Fibroblast of skin of left biceps (primary cell): ENCODE results near the gene TNFRSF19.

ENCODE experiments used
- DNase-seq, 2 experiments: peaks; one replicate each; pipeline ENCODE4 v3.0.0-alpha.2; 2013; ENCODE audit warnings: low read depth in 2 of 2

TNFRSF19 gene

GRCh38 chr13:23683084-23683483 is 112.9 kb downstream of the TNFRSF19 start:
- no peak for DNase-seq

DNA sequence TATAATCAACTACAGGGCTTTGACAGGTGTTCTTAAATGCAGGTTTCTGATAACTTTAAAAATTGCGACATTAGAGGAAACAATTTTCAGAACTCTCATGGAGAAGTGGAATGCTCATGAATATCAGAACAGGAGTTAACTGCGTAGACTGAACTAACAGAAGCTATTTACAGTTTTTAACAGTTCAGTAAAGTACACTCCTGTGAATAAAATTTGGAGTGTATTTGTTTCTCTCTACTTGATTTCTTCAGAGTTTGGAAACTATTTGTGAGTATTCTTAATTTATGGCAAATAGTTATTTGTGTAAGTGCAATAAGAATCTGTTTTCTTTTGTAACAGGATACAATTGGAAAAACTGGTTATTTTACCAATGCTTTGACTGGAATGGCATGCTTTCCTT is 114.4 kb downstream of the TNFRSF19 start:
- DNase-seq, result no peak

- no peak for DNase-seq
Measured at GRCh38 chr13:23685416-23685815, 115.2 kb downstream of the TNFRSF19 start.

- DNase-seq, result no peak
Measured at GRCh38 chr13:23686948-23687347, 116.7 kb downstream of the TNFRSF19 start.

- DNase-seq, result no peak
Measured at GRCh38 chr13:23687614-23688013, 117.4 kb downstream of the TNFRSF19 start.

DNA sequence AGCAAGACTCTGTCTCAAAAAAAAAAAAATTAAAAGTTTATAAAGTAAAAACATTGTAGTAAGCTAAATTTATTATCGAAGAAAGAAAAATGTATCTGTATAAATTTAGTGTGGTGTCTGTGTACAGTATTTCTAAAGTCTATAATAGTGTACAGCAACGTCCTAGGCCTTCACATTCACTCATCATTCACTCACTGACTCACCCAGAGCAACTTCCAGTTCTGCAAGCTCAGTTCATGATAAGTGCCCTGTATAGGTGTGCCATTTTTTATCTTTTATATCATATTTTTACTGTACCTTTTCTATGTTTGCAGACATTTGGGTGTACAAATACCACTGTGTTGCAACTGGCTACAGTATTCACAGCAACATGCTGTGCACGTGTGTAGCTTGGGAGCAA is 118.1 kb downstream of the TNFRSF19 start:
- no peak for DNase-seq

- DNase-seq, result no peak
Measured at GRCh38 chr13:23690668-23691067, 120.5 kb downstream of the TNFRSF19 start.

GRCh38 chr13:23692816-23693215 is 122.6 kb downstream of the TNFRSF19 start:
- no peak for DNase-seq

DNA sequence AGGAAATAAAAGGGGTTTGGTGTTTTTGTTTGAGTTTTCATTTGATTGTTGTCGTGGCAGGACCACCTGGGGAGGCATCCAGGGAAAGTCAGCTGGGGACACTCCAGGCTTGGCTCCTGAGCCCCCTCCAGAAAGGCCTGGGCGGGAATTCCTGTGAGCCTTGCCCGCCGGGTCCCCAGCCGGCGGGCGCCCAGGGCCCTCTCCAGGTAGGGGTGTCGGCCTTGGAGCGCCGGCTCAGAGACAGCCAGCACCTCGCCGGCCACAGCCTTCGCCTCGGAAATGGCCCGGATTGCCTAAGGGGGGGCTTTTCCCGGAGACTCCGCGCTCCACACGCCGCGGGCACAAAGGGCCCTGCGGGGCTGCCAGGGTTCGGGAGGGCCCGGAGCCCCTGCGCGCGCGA is 125.0 kb downstream of the TNFRSF19 start:
- DNase-seq, result no peak

- DNase-seq, result no peak
Measured at GRCh38 chr13:23695711-23696464, 125.7 kb downstream of the TNFRSF19 start.

- DNase-seq, result no peak
Measured at GRCh38 chr13:23696610-23697009, 126.4 kb downstream of the TNFRSF19 start.

GRCh38 chr13:23697772-23698313 is 127.6 kb downstream of the TNFRSF19 start:
- no peak for DNase-seq

DNA sequence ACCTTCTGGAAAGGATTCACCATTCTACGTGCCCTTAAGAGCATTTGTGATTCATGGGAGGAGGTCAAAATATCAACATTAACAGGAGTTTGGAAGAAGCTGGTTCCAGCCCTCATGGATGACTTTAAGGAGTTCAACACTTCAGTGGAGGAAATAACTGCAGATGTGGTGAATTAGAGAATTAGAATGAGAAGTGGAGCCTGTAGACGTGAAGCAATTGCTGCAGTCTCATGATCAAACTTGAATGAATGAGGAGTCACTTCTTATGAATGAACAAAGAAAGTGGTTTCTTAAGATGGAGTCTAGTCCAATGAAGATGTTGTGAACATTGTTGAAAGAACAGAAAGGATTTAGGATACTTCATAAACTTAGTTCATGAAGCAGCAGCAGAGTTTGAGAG is 129.1 kb downstream of the TNFRSF19 start:
- no peak for DNase-seq

- DNase-seq, result no peak
Measured at GRCh38 chr13:23701186-23701585, 131.0 kb downstream of the TNFRSF19 start.

- peak; percentile 79 to 80 for DNase-seq
Measured at GRCh38 chr13:23701636-23702035, 131.4 kb downstream of the TNFRSF19 start.

DNA sequence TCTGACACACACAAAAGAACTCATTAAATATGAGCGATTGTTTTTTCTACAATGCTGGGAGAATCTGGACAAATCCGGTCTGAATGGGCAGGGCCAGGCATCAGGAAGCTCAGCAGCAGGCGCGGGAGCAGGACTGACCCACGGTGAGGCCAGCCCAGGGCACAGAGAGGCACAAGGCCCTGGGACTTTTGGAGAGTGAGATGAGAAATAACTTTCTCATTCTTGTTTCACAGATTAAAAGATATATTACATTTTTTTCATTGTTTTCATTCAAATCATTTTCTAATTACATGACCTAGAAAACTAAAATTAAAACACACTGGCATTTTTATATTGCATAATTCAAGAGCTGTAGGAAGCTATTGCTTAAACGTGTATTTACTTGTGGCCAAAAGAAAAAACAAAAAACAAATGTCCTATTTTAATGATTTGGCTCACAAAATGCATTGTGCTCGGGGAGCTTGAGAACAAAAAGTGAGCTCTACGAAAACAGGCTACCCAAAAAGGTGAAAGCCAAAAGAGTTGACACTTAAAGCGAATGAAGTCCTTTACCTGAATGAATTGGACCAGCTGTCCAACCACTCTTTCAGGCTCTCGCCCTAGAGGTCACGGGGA is 133.1 kb downstream of the TNFRSF19 start:
- no peak for DNase-seq

GRCh38 chr13:23705583-23705982 is 135.4 kb downstream of the TNFRSF19 start:
- DNase-seq, result no peak

DNA sequence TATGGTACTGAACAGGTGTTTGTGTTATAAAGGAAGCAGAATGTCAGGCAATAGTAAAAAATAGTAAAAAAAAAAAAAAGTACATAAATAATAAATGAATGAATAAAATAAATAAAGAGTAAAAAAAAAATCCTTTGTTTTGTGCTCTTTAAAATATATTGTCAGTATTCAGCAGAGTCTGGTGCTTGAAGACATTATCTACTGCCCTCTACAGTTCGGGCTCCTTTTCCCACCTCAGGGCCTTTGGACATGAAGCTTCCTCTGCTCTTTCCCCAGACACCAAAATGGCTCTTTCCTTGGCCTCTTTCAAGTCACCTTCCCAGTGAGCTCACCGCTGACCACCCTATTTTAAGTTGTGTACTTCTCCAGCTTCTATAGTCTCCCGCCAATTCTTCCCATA is 137.5 kb downstream of the TNFRSF19 start:
- no peak for DNase-seq

GRCh38 chr13:23709536-23709935 is 139.3 kb downstream of the TNFRSF19 start:
- DNase-seq, result no peak

GRCh38 chr13:23710366-23710765 is 140.2 kb downstream of the TNFRSF19 start:
- no peak for DNase-seq

- no peak for DNase-seq
Measured at GRCh38 chr13:23711355-23711754, 141.1 kb downstream of the TNFRSF19 start.

DNA sequence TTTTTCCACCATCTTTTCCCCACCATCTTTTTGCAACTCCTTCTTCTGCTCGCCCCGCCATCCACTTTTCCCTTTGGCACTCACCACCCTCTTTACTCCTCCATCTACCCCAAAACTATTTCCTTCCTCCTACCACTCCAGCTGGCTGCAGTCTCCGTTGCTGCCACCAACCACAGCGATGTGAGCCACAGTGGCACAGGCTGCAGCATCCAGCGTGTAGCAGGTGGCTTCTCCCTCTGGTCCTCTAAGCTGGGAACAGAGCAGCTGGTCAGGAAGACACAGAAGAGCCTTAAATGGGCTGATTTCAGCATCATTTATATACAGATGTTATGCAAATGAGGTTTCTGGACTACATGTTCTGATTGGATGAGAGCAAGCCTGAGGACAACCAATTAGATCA is 144.5 kb downstream of the TNFRSF19 start:
- DNase-seq, result no peak

GRCh38 chr13:23715092-23715761 is 145.0 kb downstream of the TNFRSF19 start:
- DNase-seq, result no peak
